ENCODE data around the gene CYP2C9.

The CYP2C9 gene

GRCh38 chr10:95034401-95034800 lies 95.9 kb downstream of the CYP2C9 start:
- in situ Hi-C loops (cut with HindIII; ENCODE audit: low pct_ligation_motif_present, low pct_unique_long_range_greater_than_20kb, low sequenced_read_pairs), result no loop called here
- no peak for DNase-seq

GRCh38 chr10:95035332-95036295 lies 97.2 kb downstream of the CYP2C9 start:
- in situ Hi-C loops (cut with HindIII; ENCODE audit: low pct_ligation_motif_present, low pct_unique_long_range_greater_than_20kb, low sequenced_read_pairs), result no loop called here

GRCh38 chr10:95039281-95039680 lies 100.8 kb downstream of the CYP2C9 start:
- DNase-seq, result no peak
- in situ Hi-C loops (cut with HindIII; ENCODE audit: low pct_ligation_motif_present, low pct_unique_long_range_greater_than_20kb, low sequenced_read_pairs), result no loop called here

More at GRCh38 chr10:95035332-95036295, 97.2 kb downstream of the CYP2C9 start:
- no peak for DNase-seq

Data from ACHN (cell line).